Natural killer cell (primary cell): ENCODE results near the gene GABBR2. TPM values are rescaled to one million over a fixed set of nuclear protein-coding genes. Genes with fewer than 3 reads are reported as not detected.

ENCODE experiments used
- ATAC-seq, 3 donors: fragments of 150-1000 bp in 2 of 3; fragments of 200-7000 bp in 1 of 3; cut with Tn5 transposase; 1 replicate in 1 of 3; 2 replicates in 2 of 3; pipeline ENCODE4 v1.10.0; 2021; ENCODE audit warnings: mild to moderate bottlenecking in 2 of 3, moderate library complexity in 2 of 3
- DNase-seq, 2 donors: peaks; one replicate each; pipeline versions ENCODE4 v3.0.0 to v3.0.0-alpha.2; 2013 to 2021; ENCODE audit warnings: mixed read lengths in 1 of 2
- H3K27ac ChIP-seq: one replicate; pipeline ENCODE4 v1.5.1; 2013; ENCODE audit warnings: mild to moderate bottlenecking, low read length
- H3K27me3 ChIP-seq: one replicate; pipeline ENCODE4 v1.6.1; 2013; ENCODE audit warnings: low read length; ENCODE audit not compliant: control insufficient read depth, insufficient read depth
- H3K36me3 ChIP-seq: one replicate; pipeline ENCODE4 v1.6.1; 2013; ENCODE audit warnings: low read length; ENCODE audit not compliant: control insufficient read depth, insufficient read depth
- H3K4me1 ChIP-seq: one replicate; pipeline ENCODE4 v1.6.1; 2013; ENCODE audit warnings: low read length; ENCODE audit not compliant: control insufficient read depth, insufficient read depth
- H3K4me3 ChIP-seq: one replicate; pipeline ENCODE4 v1.5.1; 2013; ENCODE audit warnings: low read length
- H3K9me3 ChIP-seq: one replicate; pipeline ENCODE4 v1.6.1; 2013; ENCODE audit warnings: low read length; ENCODE audit not compliant: control insufficient read depth, insufficient read depth
- H3K27ac Mint-ChIP-seq, 2 donors: one replicate each; pipeline ENCODE4 v1.8.0; 2022; ENCODE audit warnings: mild to moderate bottlenecking in 2 of 2, mixed read lengths in 2 of 2, moderate library complexity in 1 of 2
- H3K27me3 Mint-ChIP-seq, 2 donors: one replicate each; pipeline ENCODE4 v1.8.0; 2022; ENCODE audit warnings: low read depth in 2 of 2, mixed read lengths in 2 of 2
- H3K36me3 Mint-ChIP-seq: one replicate; pipeline ENCODE4 v1.8.0; 2022; ENCODE audit warnings: mixed read lengths
- H3K4me1 Mint-ChIP-seq, 2 donors: one replicate each; pipeline ENCODE4 v1.8.0; 2022; ENCODE audit warnings: mixed read lengths in 2 of 2
- H3K4me3 Mint-ChIP-seq: one replicate; pipeline ENCODE4 v1.8.0; 2022; ENCODE audit warnings: mild to moderate bottlenecking, moderate library complexity, mixed read lengths
- H3K9me3 Mint-ChIP-seq, 2 donors: one replicate each; pipeline ENCODE4 v1.8.0; 2022; ENCODE audit warnings: mixed read lengths in 2 of 2
- WGBS: methylation state at CpG from one replicate; pipeline ENCODE4 v1.1.7; 2013; ENCODE audit warnings: missing lambda C conversion rate; ENCODE audit not compliant: insufficient coverage; 5-methylcytosine and 5-hydroxymethylcytosine counted together
- intact Hi-C: fragments of 100-400 bp; cut with micrococcal nuclease; formaldehyde crosslinking; loops from one replicate; pipeline ENCODE4 v1.14.2; 2022
- total RNA-seq, 4 donors: library from RNA; stranded (reverse); fragments of 120-200 nt in 1 of 4; gene quantifications; one replicate each; pipeline versions ENCODE4 v1.2.3 to v1.2.4, GENCODE V29; 2013 to 2022
- TF ChIP-seq, protein P1 (sequence below): fragments of 200-600 bp; IDR thresholded peaks from one replicate; pipeline ENCODE4 v1.8.0; 2022; ENCODE audit warnings: antibody characterized with exemption

Gene GABBR2
- total RNA-seq, 3 donors from 2014 or later (not counting 1 experiment from before 2014, with no cell fraction given) = not detected

DNA sequence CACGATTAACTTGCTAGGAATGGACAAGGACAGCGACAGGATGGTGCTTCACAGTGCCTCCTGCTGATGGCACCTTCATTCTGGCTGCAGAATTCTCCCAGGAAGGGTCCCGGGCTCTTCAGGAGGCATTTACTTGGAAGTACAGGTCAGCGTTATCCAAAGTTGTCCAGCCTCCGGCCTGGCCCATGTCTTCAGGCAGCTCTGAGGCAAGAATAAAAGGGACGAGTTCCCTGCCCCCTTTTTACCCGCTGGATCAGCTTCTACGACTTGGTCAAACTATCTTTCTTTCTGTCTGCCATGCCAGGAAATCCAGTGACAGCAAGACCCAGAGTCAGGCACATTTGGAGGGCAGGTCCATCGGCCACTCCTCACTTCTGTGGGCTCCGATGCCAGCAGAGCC, 23.4 kb upstream of the GABBR2 start:
- intact Hi-C loops = no loop called here
- Histone ChIP-seq H3K27me3 (no peaks in the 10 kb centered on the region), H3K4me1 (no peaks in the 10 kb centered on the region), H3K27ac (no peak overlapping the region), H3K4me3 (no peak overlapping the region), H3K36me3 (peaks cover 6% of the 10 kb centered on the region), H3K9me3 (no peaks in the 10 kb centered on the region)
- H3K9me3 Mint-ChIP-seq = no peaks in the 10 kb centered on the region
- TF ChIP-seq, protein P1, sequence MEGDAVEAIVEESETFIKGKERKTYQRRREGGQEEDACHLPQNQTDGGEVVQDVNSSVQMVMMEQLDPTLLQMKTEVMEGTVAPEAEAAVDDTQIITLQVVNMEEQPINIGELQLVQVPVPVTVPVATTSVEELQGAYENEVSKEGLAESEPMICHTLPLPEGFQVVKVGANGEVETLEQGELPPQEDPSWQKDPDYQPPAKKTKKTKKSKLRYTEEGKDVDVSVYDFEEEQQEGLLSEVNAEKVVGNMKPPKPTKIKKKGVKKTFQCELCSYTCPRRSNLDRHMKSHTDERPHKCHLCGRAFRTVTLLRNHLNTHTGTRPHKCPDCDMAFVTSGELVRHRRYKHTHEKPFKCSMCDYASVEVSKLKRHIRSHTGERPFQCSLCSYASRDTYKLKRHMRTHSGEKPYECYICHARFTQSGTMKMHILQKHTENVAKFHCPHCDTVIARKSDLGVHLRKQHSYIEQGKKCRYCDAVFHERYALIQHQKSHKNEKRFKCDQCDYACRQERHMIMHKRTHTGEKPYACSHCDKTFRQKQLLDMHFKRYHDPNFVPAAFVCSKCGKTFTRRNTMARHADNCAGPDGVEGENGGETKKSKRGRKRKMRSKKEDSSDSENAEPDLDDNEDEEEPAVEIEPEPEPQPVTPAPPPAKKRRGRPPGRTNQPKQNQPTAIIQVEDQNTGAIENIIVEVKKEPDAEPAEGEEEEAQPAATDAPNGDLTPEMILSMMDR = no peak
- H3K36me3 Mint-ChIP-seq = peaks cover 3% of the 10 kb centered on the region
- H3K27me3 Mint-ChIP-seq = peaks cover under 1 to 3% of the 10 kb centered on the region in 2 donors
- H3K4me1 Mint-ChIP-seq = no peaks in the 10 kb centered on the region
- DNase-seq (no peak), ATAC-seq (no peak)
- 88% methylated on average over 10 of the region's 10 CpGs for WGBS
- no peak overlapping the region for H3K27ac Mint-ChIP-seq
- no peak overlapping the region for H3K4me3 Mint-ChIP-seq

- H3K4me3 Mint-ChIP-seq = no peak overlapping the region
- H3K27ac ChIP-seq = no peak overlapping the region
- DNase-seq (no peak), ATAC-seq (no peak)
- intact Hi-C loops = no loop called here
- TF ChIP-seq, protein P1 = no peak
- H3K27me3 Mint-ChIP-seq = peaks cover 4 to 15% of the 10 kb centered on the region in 2 donors
- H3K36me3 ChIP-seq = no peaks in the 10 kb centered on the region
- no peak overlapping the region for H3K4me3 ChIP-seq
- H3K4me1 Mint-ChIP-seq = no peaks in the 10 kb centered on the region
- 89% methylated on average over 5 of the region's 5 CpGs for WGBS
- H3K27ac Mint-ChIP-seq = no peak overlapping the region
- H3K4me1 ChIP-seq = no peaks in the 10 kb centered on the region
- no peaks in the 10 kb centered on the region for H3K27me3 ChIP-seq
- no peaks in the 10 kb centered on the region for H3K36me3 Mint-ChIP-seq
- no peaks in the 10 kb centered on the region for H3K9me3 ChIP-seq
- no peaks in the 10 kb centered on the region for H3K9me3 Mint-ChIP-seq
Measured at GRCh38 chr9:98730871-98731270, 22.1 kb upstream of the GABBR2 start.

DNA sequence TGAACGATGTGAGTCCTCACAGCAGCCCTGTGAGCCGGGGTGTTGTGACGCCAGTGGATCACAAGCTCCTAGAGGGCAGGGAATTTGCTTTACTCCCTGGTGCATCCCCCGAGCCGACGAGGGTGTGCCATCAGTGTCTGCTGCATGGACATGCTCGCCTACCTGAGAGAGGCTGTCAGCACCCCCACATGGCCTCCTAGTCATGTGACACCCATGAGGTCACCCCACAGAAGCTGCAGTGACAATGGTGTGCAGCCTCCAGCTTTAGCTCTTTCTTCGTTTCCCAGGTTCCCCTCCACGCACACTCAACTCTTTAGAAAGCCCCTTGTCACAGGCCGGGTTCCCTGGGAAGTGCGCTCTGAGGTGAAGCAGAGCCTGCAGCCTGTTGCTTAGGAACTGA, 19.8 kb upstream of the GABBR2 start:
- H3K4me3 ChIP-seq = no peak overlapping the region
- H3K4me1 Mint-ChIP-seq = no peaks in the 10 kb centered on the region
- no peaks in the 10 kb centered on the region for H3K27me3 ChIP-seq
- H3K9me3 Mint-ChIP-seq = no peaks in the 10 kb centered on the region
- no peak overlapping the region for H3K4me3 Mint-ChIP-seq
- no peak overlapping the region for H3K27ac Mint-ChIP-seq
- no peaks in the 10 kb centered on the region for H3K9me3 ChIP-seq
- H3K27me3 Mint-ChIP-seq = peaks cover 7 to 23% of the 10 kb centered on the region in 2 donors
- WGBS = 93% methylated on average over 11 of the region's 11 CpGs
- TF ChIP-seq, protein P1 = no peak
- H3K36me3 Mint-ChIP-seq = no peaks in the 10 kb centered on the region
- no peaks in the 10 kb centered on the region for H3K36me3 ChIP-seq
- H3K27ac ChIP-seq = no peak overlapping the region
- ATAC-seq = no peak
- DNase-seq = no peak
- no peaks in the 10 kb centered on the region for H3K4me1 ChIP-seq
- intact Hi-C loops = no loop called here

- no peaks in the 10 kb centered on the region for H3K4me1 ChIP-seq
- TF ChIP-seq, protein P1 = no peak
- H3K36me3 ChIP-seq = no peaks in the 10 kb centered on the region
- Mint-ChIP-seq H3K36me3 (no peaks in the 10 kb centered on the region), H3K27ac (no peak overlapping the region), H3K27me3 (peaks cover 7 to 23% of the 10 kb centered on the region in 2 donors), H3K4me3 (no peak overlapping the region), H3K4me1 (no peaks in the 10 kb centered on the region), H3K9me3 (no peaks in the 10 kb centered on the region)
- peaks cover under 1% of the 10 kb centered on the region for H3K27me3 ChIP-seq
- ATAC-seq (no peak), DNase-seq (no peak)
- H3K9me3 ChIP-seq = no peaks in the 10 kb centered on the region
- no peak overlapping the region for H3K27ac ChIP-seq
- intact Hi-C loops = no loop called here
- 66% methylated on average over 7 of the region's 7 CpGs for WGBS
- no peak overlapping the region for H3K4me3 ChIP-seq
Measured at GRCh38 chr9:98727428-98727827, 18.7 kb upstream of the GABBR2 start.
